Omental fat pad (tissue), 4 donors: Measurements from ENCODE around the gene G3BP2. TPM values are rescaled to one million over a fixed set of nuclear protein-coding genes. Genes with fewer than 3 reads are reported as not detected.

ENCODE experiments used
- ATAC-seq: fragments of 150-250 bp; one replicate; pipeline ENCODE4 v1.9.1; 2016; ENCODE audit warnings: mild to moderate bottlenecking, moderate library complexity; ENCODE audit not compliant: low FRiP score
- DNase-seq: peaks from one replicate; pipeline ENCODE4 v3.0.0-alpha.2; 2019; ENCODE audit warnings: low spot score
- total RNA-seq, 4 donors: library from RNA; depleted of rRNA; stranded (reverse); fragments of >200 nt; gene quantifications; one replicate each; pipeline ENCODE4 v1.1.0, GENCODE V29; 2016
- TF ChIP-seq, protein P1 (sequence below), 3 donors: fragments of 450-650 bp; IDR thresholded peaks; one replicate each; pipeline ENCODE4 v1.5.1; 2016 to 2017; ENCODE audit warnings: antibody characterized with exemption in 3 of 3, mild to moderate bottlenecking in 3 of 3, moderate library complexity in 2 of 3

G3BP2 gene
- total RNA-seq, 4 donors from 2014 or later = 57.7 to 90.9 (median 69.6) TPM

DNA sequence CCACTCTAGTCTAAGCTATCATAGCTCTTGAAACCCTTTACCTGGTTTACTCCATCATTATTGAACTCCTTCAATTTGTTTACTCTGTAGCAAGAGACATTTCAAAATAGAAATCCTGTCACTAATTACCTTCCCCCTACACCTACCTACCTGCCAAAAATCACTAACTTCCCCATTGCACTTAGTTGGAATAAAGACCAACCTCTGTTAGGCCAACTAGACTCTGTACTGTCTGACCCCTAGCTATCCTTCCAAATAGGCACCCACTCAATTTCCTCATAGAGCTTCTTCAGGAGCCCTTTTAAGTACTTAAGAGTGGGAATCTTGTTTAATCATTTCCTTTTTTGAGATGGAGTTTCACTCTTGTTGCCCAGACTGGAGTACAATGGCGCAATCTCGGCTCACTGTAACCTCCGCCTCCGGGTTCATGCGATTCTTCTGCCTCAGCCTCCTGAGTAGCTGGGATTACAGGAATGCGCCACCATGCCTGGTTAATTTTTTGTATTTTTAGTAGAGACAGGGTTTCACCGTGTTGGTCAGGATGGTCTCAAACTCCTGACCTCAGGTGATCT is 34.0 kb downstream of the G3BP2 start:
- ATAC-seq (no peak), DNase-seq (no peak)
- TF ChIP-seq, protein P1, sequence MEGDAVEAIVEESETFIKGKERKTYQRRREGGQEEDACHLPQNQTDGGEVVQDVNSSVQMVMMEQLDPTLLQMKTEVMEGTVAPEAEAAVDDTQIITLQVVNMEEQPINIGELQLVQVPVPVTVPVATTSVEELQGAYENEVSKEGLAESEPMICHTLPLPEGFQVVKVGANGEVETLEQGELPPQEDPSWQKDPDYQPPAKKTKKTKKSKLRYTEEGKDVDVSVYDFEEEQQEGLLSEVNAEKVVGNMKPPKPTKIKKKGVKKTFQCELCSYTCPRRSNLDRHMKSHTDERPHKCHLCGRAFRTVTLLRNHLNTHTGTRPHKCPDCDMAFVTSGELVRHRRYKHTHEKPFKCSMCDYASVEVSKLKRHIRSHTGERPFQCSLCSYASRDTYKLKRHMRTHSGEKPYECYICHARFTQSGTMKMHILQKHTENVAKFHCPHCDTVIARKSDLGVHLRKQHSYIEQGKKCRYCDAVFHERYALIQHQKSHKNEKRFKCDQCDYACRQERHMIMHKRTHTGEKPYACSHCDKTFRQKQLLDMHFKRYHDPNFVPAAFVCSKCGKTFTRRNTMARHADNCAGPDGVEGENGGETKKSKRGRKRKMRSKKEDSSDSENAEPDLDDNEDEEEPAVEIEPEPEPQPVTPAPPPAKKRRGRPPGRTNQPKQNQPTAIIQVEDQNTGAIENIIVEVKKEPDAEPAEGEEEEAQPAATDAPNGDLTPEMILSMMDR (IDR thresholded peaks at IDR 0.05) = no peak

DNA sequence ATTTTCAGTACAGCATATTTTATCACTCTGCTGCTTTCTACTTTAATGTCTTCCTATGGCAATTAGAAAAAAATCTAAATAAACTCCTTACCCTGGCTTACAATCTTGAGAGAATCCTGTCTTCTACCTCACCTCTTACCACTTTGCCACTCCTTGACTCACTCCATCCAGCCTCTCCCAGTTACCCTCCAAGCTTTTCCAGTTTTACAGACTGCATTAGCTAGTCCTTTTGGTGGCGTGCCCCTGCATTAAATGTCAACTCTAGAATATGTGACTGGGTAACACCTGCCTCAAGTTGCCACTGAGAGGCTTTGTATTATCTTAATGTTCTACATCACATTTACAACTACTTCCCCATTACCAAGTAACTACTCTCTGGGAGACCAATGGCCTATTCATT is 35.4 kb downstream of the G3BP2 start:
- TF ChIP-seq, protein P1 (IDR thresholded peaks at IDR 0.05) = no peak
- DNase-seq = no peak
- ATAC-seq = no peak

DNA sequence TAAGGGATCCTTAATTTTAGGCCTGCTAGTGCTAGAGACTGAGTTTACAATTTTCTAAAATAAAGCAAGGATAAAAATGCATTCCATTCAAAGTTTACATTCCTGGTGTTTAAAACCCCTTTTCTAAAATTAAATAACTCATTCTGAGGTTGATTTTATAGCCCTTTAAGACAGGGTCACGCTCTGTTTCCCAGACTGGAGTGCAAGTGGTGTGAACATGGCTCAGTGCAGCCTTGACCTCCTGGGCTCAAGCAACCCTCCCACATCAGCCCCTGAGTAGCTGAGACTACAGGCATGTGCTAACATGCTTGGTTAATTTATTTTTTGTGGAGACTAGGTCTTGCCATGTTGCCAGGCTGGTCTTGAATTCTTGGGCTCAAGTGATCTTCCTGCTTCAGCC is 36.0 kb downstream of the G3BP2 start:
- DNase-seq (no peak), ATAC-seq (no peak)
- TF ChIP-seq, protein P1 (IDR thresholded peaks at IDR 0.05) = no peak

DNA sequence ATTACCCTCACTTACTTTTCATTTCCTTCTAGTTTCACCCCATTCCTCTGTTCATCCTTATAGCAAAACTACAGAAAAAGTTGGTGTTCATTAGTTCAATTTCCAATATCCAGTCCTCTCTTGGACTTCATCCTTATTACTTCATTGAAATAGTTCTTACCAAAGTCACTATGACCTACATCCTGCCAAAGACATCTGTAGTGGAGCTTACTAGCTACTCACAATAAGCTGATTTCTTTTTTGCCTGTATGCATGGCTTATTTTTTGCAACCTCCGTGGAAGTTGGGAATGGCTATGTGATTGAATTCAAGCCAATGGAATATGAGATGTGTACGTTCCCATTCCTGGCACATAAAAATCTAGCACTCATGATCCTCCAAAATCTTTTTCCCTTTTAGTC is 38.3 kb downstream of the G3BP2 start:
- no peak for DNase-seq
- TF ChIP-seq, protein P1 (IDR thresholded peaks at IDR 0.05) = no peak
- no peak for ATAC-seq

DNA sequence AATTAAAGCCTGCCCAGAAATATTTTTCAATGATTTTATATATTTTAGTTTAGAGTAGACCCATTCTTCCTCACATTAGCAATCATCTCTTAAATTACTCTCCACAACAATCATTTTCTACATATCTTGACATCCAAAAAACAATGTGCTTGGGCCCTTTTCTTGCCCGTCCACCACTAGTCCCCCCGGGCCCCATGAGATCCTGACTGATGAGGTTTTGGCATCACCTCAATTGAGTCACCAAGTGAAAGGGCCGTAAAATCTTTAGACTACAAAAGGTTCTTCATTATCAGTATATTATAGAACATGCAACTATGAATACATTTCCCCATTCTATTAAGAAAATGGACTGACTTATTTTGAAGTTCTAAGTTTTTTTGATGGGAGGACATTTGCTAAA is 38.9 kb downstream of the G3BP2 start:
- ATAC-seq (no peak), DNase-seq (no peak)
- TF ChIP-seq, protein P1 (IDR thresholded peaks at IDR 0.05) = no peak

DNA sequence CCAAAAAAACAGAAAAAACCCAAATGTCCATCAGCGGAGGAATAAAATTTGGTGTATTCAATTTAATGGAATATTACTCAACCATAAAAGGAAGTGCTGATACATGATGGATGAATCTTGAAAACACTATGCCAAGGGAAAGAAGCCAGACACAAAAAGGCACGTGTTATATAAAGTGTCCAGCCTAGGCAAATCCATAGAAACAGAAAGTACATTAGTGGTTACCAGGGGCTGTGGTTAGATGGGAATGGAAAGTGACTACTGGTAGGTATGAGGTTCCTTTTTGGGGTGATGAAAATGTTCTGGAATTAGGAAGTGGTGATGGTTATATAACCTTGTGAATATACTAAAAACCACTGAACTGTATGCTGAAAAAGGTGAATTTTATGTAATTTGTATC is 39.4 kb downstream of the G3BP2 start:
- TF ChIP-seq, protein P1 (IDR thresholded peaks at IDR 0.05) = no peak
- no peak for ATAC-seq
- DNase-seq = no peak

DNA sequence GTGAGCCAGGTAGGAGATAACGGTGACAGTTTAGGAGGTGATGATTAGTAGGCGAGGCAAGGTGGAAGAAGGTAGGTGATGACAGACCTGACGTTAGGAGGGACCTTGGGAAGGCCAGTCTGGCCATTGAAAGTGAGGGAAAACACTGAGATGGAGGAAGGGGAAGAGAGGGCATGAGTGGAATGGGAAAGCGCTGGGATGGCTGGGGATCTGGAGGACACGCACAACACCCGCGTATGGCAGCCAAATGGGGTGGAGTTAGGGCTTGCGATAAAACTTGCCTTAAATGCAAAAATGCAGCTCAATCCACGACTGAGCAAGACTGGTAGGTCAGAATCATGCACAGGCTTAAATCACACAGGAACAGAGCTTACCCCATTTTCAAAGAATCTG is 42.3 kb downstream of the G3BP2 start:
- no peak for DNase-seq

More for the DNA sequence above, 42.3 kb downstream of the G3BP2 start:
- TF ChIP-seq, protein P1 (IDR thresholded peaks at IDR 0.05) = no peak
- peak; percentile 26 for ATAC-seq
